ENCODE measurements around the gene AP1M1.

- TF ChIP-seq POLR2A (IDR thresholded peaks at IDR 0.05) = peak in 1 of 2 donors; percentile 53
- TF ChIP-seq, protein P1, sequence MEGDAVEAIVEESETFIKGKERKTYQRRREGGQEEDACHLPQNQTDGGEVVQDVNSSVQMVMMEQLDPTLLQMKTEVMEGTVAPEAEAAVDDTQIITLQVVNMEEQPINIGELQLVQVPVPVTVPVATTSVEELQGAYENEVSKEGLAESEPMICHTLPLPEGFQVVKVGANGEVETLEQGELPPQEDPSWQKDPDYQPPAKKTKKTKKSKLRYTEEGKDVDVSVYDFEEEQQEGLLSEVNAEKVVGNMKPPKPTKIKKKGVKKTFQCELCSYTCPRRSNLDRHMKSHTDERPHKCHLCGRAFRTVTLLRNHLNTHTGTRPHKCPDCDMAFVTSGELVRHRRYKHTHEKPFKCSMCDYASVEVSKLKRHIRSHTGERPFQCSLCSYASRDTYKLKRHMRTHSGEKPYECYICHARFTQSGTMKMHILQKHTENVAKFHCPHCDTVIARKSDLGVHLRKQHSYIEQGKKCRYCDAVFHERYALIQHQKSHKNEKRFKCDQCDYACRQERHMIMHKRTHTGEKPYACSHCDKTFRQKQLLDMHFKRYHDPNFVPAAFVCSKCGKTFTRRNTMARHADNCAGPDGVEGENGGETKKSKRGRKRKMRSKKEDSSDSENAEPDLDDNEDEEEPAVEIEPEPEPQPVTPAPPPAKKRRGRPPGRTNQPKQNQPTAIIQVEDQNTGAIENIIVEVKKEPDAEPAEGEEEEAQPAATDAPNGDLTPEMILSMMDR (IDR thresholded peaks at IDR 0.05) = no peak
Observed at GRCh38 chr19:16197622-16198369, at the start of gene AP1M1.

All from heart left ventricle (tissue), 13 donors.